BE2C (cell line): ENCODE results near the gene HDAC1.
A peak's percentile ranks its signal among the peaks of the same experiment; 100 is the strongest.

Experiments
- DNase-seq: peaks from one replicate; pipeline ENCODE4 v3.0.0-alpha.2; 2020
- H3K27me3 ChIP-seq: fragments of 250-450 bp; sonication (Bioruptor Pico); 2 replicates; pipeline ENCODE4 v1.5.1; 2020; ENCODE audit warnings: mild to moderate bottlenecking
- H3K36me3 ChIP-seq: fragments of 250-450 bp; sonication (Bioruptor Pico); 2 replicates; pipeline ENCODE4 v1.5.1; 2020; ENCODE audit warnings: mild to moderate bottlenecking
- H3K4me1 ChIP-seq: fragments of 250-450 bp; sonication (Bioruptor Pico); 2 replicates; pipeline ENCODE4 v1.5.1; 2020
- H3K4me3 ChIP-seq: 2 replicates; pipeline ENCODE4 v1.5.1; 2011; ENCODE audit warnings: low read depth, low read length
- H3K9me3 ChIP-seq: fragments of 250-450 bp; sonication (Bioruptor Pico); 2 replicates; pipeline ENCODE4 v1.5.1; 2020
- CTCF ChIP-seq: IDR thresholded peaks from 2 replicates; pipeline ENCODE4 v1.5.1; 2012; ENCODE audit warnings: mild to moderate bottlenecking, low read depth, low read length

Gene HDAC1

DNA sequence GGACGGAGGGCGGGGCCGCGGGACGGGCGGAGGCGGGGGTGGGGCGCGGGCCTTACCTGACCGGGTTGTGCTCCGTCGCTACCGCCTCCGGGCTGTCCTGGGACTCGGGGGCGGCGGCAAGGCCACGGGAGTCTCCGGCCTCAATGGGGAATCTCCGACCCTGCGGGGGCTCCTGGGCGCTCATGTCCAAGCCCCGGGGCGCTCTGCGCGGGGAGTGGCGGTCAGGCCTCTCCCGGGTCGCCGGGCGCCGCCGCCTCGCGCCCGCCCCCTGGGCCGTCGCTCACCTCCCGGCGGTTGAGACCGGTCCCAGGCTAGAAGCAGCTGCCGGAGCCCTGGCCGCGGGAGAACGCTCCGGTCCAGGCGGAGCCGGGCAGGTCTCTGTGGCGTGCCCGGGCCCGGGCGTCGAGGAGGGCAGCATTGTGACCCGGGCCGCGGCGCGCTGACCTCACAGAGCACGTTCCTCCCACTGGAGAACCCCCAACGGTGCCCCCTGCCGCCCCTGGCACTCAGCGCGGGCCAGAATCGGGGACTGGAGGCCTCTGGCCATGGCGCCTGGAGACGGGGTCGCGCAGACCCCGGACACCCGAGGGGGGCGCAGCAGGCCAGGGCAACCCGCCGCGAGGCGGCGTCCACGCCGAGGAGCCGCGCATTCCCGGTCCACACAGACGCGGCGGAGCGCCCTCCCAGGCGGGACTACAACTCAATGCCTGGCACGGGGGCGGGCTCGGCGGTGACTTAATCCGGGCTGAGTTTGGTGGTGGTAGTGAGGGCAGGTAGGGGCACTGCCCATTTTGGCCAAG lies 70.0 kb downstream of the HDAC1 start:
- H3K9me3 ChIP-seq: no peaks in the 10 kb centered on the region
- peak overlapping the region; percentile 35 for H3K4me3 ChIP-seq
- H3K36me3 ChIP-seq: no peaks in the 10 kb centered on the region
- TF ChIP-seq CTCF: peak; percentile 29
- H3K4me1 ChIP-seq: no peaks in the 10 kb centered on the region
- peak; percentile 42 for DNase-seq
- H3K27me3 ChIP-seq: no peaks in the 10 kb centered on the region

- peak within 1 kb of the TSS; percentile 35 for H3K4me3 ChIP-seq
- H3K27me3 ChIP-seq: no peaks in the 10 kb centered on the region
- H3K36me3 ChIP-seq: no peaks in the 10 kb centered on the region
- no peaks in the 10 kb centered on the region for H3K4me1 ChIP-seq
- H3K9me3 ChIP-seq: no peaks in the 10 kb centered on the region
- TF ChIP-seq CTCF: no peak
- no peak for DNase-seq
Measured at GRCh38 chr1:32362474-32363313, 70.8 kb downstream of the HDAC1 start, which contains the start of the genes FAM229A and TSSK3. Gene FAM229A, minus strand, starts transcription at chr1:32362485. Its CDS starts 394 bp downstream, at chr1:32362091. Gene TSSK3, plus strand, starts transcription at chr1:32362539. Its CDS starts 163 bp downstream, at chr1:32362702.

GRCh38 chr1:32363713-32364112 lies 71.8 kb downstream of the HDAC1 start:
- H3K9me3 ChIP-seq: no peaks in the 10 kb centered on the region
- H3K4me3 ChIP-seq: no peak overlapping the region
- no peaks in the 10 kb centered on the region for H3K36me3 ChIP-seq
- no peaks in the 10 kb centered on the region for H3K4me1 ChIP-seq
- no peak for TF ChIP-seq CTCF
- DNase-seq: no peak
- H3K27me3 ChIP-seq: no peaks in the 10 kb centered on the region

DNA sequence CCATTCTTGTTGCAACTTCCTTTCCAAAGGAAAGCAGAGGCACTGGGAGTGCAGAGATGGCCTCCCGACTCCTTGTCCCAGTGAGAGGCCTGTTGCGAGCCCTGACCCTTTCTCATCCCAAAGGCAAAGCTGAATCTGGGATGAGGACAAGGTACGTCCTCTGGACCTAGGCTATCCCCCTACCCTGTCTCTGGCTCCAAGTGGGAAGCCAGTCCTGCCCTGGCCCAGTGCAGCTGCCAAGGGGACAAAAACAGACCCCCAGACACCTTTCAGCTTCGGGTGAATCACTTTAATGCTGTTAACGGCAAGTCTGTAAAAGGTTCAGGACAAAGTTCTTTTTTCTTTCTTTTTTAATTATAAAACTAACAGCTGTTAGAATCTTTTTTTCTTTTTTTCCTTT lies 73.0 kb downstream of the HDAC1 start:
- Histone ChIP-seq H3K9me3 (no peaks in the 10 kb centered on the region), H3K36me3 (no peaks in the 10 kb centered on the region), H3K4me3 (no peak overlapping the region), H3K27me3 (no peaks in the 10 kb centered on the region), H3K4me1 (no peaks in the 10 kb centered on the region)
- DNase-seq: no peak
- TF ChIP-seq CTCF: no peak

GRCh38 chr1:32365445-32365844 lies 73.6 kb downstream of the HDAC1 start:
- no peak for TF ChIP-seq CTCF
- no peak for DNase-seq
- no peaks in the 10 kb centered on the region for H3K36me3 ChIP-seq

More at GRCh38 chr1:32365445-32365844, 73.6 kb downstream of the HDAC1 start:
- Histone ChIP-seq H3K27me3 (no peaks in the 10 kb centered on the region), H3K4me3 (no peak overlapping the region), H3K4me1 (no peaks in the 10 kb centered on the region), H3K9me3 (no peaks in the 10 kb centered on the region)
